HG02678 (cell line): ENCODE results near the gene FRMD4A.

Source experiments
- ATAC-seq: cut with Tn5 transposase; IDR thresholded peaks from one replicate; pipeline ENCODE4 v1.9.1; 2021; ENCODE audit warnings: mild to moderate bottlenecking, moderate library complexity; ENCODE audit not compliant: unreplicated experiment

Gene FRMD4A

GRCh38 chr10:13699216-13699615 is 631.5 kb downstream of the FRMD4A start:
- no peak for ATAC-seq

- no peak for ATAC-seq
Observed at GRCh38 chr10:13698217-13698616, 632.5 kb downstream of the FRMD4A start.

GRCh38 chr10:13696071-13696470 is 634.7 kb downstream of the FRMD4A start:
- no peak for ATAC-seq

- no peak for ATAC-seq
Observed at GRCh38 chr10:13695588-13695987, 635.1 kb downstream of the FRMD4A start.

- ATAC-seq = no peak
Observed at GRCh38 chr10:13693783-13694700, 636.7 kb downstream of the FRMD4A start.

- ATAC-seq = peak; percentile 74
Observed at GRCh38 chr10:13690281-13690825, 640.4 kb downstream of the FRMD4A start.

DNA sequence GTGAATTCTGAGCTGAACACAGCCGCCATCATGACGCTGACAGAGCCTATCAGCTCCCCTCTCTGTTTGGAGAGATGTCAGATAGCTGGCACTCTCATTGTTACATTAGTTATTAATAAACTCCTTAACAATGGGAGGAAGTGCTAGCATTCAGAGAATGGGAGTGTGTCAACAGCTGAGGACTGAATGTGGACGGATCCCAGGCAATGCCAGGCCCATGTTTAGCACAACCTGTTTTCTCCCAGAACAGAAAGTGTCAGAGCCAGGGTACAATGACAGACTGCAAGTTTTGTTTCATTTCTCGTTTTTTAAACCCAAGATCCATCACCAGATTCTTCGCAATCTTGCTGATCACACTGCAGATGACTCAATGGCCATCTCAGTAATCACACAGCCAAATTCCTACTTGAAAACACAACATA is 644.4 kb downstream of the FRMD4A start:
- ATAC-seq = no peak

DNA sequence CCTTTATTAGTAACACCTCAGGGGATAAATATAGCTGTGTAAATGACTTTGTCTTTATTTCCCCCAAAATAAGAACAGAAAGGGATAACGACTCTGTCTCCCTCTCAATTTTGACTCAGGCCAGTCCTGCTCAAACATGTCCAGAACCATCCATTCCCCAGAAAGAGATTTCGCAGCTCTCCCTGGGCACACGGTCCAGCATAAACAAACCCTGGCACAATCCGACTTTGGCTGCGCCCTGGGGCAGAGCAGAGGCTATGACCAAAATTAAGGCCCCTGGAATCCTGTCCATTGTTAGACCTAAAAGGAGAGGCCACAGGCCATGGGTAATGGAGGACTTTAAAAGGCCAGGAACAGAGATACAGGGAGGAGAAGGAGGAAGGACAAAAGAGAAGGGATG is 644.8 kb downstream of the FRMD4A start:
- no peak for ATAC-seq

DNA sequence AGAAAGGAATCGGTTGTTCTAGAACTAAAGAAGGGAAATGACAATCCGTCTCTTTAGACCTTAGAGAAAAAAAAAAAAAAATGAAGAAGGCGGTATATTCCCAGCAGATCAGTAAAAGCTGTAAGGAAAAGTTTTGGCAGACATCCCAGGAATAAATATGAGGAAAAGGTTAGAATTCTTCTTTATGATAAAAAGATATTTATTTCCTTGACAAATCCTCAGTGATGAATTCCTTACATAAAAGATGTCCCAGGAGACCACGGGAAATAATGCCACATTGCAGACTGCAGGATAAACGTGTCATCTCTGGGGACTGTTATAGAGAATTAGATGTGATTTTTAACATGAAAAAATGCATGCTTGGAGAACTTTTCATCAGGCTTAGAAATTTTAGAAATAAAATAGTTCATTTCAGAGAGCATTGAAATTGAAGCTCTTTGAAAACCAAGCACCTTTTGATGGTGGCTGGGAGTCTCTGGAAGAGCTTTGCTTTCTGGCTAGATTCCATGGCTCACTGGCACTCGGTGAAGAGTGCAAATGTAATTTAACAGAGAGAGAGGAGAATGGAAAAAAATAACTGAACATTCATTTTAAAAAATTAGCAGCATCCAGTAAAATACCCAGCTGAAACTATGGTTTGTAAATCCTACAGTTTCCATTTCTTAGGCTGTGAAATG is 645.8 kb downstream of the FRMD4A start:
- ATAC-seq = no peak

DNA sequence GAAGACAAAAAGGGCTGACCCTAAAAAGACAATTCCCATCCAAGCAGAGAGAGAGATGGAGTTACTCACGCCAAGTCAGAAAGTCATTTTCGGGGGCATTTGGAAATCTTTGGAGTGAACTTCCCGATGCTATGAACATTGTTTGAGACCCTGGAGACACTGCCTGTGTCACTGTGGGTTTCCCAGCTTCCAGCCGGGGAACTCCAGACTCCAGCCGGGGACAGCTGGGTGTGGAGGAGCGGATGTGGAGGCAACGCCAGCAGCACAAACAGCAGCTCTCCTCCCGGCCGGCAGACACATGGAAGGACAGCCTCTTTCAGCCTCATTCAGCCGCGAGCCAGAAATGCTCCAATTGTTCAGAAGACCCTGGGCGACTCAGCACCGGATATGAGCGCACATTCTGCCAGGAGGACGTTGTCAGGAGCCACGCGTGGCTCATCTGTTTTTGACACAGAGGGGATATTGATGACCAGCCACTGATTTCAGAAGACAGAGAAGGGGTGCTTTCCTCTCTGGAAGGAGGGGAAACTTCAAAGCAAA is 646.4 kb downstream of the FRMD4A start:
- ATAC-seq = no peak

DNA sequence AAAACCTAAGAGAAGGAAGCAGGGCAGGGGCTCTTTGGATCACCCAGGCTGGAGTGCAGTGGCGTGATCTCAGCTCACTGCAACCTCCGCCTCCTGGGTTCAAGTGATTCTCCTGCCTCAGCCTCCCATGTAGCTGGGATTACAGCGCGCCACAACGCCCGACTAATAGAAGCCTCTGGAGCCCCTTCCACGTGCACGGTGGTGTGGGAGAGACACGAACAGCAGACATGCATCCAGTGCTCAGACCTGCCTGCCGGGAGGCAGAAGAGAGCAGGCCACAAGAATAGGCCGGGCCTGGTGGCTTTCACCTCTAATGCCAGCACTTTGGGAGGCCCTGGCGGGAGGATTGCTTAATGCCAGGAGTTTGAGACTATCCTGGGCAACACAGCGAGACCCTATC is 647.7 kb downstream of the FRMD4A start:
- ATAC-seq = no peak

GRCh38 chr10:13681960-13682359 is 648.8 kb downstream of the FRMD4A start:
- no peak for ATAC-seq

GRCh38 chr10:13681528-13681927 is 649.2 kb downstream of the FRMD4A start:
- ATAC-seq = no peak

- ATAC-seq = no peak
Observed at GRCh38 chr10:13681095-13681494, 649.6 kb downstream of the FRMD4A start.

DNA sequence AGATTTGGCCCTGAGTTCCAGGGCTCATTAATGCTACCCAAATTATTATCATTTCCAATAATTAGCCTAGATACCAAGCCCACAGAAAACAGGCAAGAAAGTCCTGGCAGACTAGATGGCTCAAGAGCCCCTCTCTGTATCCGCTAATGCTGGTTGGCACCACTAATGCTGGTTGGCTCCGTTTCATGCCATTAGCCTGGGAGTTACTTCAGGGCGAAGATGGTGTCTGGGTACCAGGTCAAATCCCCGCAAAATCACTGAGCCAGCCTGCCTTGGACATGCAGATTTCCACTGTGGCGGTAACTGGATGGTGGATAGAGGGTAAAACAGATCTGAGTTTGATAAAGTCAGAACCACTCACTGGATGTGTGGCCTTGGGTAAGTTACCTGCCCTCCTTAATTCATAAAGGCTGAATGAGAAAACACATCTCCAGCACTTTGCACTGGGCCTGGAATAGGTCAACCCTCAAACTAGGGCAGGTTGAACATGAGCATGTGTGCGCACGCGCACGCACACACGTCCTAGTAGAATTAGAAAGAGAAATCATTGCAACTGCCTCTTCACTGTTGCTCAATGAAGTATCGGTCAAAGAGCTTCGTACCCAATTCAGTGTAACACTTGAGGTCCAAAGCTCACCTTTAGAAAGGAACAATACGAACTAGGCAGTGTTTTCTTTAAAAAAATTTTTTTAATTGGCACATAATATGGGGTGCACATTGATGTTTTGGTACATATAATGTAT is 652.5 kb downstream of the FRMD4A start:
- no peak for ATAC-seq

GRCh38 chr10:13674645-13675588 is 655.8 kb downstream of the FRMD4A start:
- no peak for ATAC-seq

GRCh38 chr10:13673156-13673555 is 657.6 kb downstream of the FRMD4A start:
- no peak for ATAC-seq

DNA sequence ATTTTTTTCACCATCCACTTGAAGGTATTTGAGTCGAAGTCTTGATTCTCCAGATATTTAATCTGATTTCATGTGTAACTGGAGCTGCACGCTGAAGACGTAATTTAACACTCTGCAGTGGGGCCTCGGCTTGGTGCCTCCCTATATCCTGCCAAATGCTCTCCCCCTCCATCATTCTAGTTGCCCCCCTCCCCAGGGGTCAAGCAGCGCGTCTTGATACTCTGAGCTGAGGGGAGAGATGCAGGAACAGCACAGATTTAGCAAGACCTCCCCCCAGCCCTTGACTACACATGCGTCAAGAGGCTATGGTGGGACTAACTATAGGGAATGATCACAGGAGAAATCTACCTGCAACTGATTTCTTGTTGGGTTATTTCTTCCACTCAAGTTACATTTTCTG is 658.2 kb downstream of the FRMD4A start:
- ATAC-seq = no peak

DNA sequence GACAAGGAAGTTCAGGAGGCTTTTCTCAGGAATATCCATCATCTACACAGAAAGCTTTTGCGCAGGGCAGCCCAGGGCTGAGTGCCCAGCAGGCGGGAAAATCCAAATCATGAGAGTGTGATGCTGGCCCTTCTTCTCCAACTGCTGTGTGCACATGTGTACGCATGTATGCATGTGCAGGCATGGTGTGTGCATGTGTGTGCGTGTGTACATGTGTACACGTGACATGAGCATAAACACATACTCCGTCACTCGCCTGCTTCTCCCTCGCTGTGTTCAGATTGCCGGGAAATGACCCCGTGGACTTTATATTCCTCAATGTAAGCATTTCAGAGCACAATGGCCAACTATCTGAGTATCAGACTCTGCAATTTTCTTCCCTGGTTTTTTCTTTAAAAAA is 658.8 kb downstream of the FRMD4A start:
- no peak for ATAC-seq

DNA sequence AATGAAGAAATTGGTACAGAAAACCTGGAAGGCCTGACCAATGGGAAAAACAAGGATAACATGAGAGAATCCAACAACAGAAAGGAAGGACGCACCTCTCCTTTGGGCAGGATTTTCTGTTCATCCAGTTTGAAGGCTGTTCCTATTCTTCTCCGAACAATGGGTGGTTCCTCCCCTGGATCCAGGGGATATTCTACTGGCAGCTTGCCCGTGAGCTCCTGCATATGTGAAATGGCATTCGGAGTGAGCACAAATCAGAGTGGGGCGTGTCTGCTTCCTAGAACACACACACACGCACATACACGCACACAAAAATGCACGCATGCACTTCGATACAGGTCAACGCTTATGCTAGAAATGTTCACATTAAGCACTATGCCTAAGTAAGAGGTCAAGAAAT is 660.4 kb downstream of the FRMD4A start:
- ATAC-seq = no peak
